HepG2 (cell line): Measurements from ENCODE around the gene SALL2. TPM values are rescaled to one million over a fixed set of nuclear protein-coding genes. Genes with fewer than 3 reads are reported as not detected.

Experiments
- CBX1 ChIP-seq: IDR thresholded peaks from one replicate; pipeline ENCODE4 v1.6.1; 2016; ENCODE audit warnings: antibody characterized with exemption, low read depth
- KAT2B ChIP-seq: fragments of 150-350 bp; IDR thresholded peaks from 2 replicates; pipeline ENCODE4 v1.6.1; 2014; ENCODE audit warnings: low read depth, low read length, borderline replicate concordance
- KLF16 ChIP-seq, 2 experiments: sonication (generic) in 1 of 2; formaldehyde crosslinking in 1 of 2; IDR thresholded peaks; 2 replicates each; pipeline versions ENCODE4 v1.6.1 to v1.8.0; 2016 to 2023; ENCODE audit warnings: missing genetic modification reagents in 2 of 2, missing compliant biosample characterization in 1 of 2
- STAG1 ChIP-seq: sonication (generic); formaldehyde crosslinking; IDR thresholded peaks from 2 replicates; pipeline ENCODE4 v1.4.0; 2020; ENCODE audit warnings: missing genetic modification reagents
- ZBTB21 ChIP-seq: sonication (generic); formaldehyde crosslinking; IDR thresholded peaks from 2 replicates; pipeline ENCODE4 v1.4.0; 2020; ENCODE audit warnings: missing genetic modification reagents
- ZKSCAN5 ChIP-seq: sonication (generic); formaldehyde crosslinking; IDR thresholded peaks from 2 replicates; pipeline ENCODE4 v1.5.1; 2020; ENCODE audit warnings: mild to moderate bottlenecking, missing genetic modification reagents
- polyA plus RNA-seq, 8 experiments: library from polyadenylated mRNA; depleted of rRNA in 3 of 8; stranded (reverse) in 7 of 8; unstranded in 1 of 8; fragments of >200 nt; fragmentation: Illumina TruSeq in 4 of 8; extraction: Trizol in 4 of 8; gene quantifications; 2 replicates each; pipeline versions ENCODE4 v1.2.1 to v1.2.3, GENCODE V29; 2011 to 2016; ENCODE audit warnings: low read depth in 4 of 8, missing spikeins in 1 of 8, mixed read lengths in 1 of 8; ENCODE audit not compliant: insufficient read depth in 1 of 8
- total RNA-seq, 5 experiments: library from RNA; depleted of rRNA; stranded (reverse); fragments of >200 nt; fragmentation: Illumina TruSeq; extraction: Trizol; gene quantifications; 2 replicates each; pipeline ENCODE4 v1.2.3, GENCODE V29; 2016; ENCODE audit warnings: low read depth in 1 of 5
- TF ChIP-seq, protein P1 (sequence below): sonication (generic); formaldehyde crosslinking; IDR thresholded peaks from 2 replicates; pipeline ENCODE4 v1.4.0; 2020; ENCODE audit warnings: missing genetic modification reagents
- TF ChIP-seq, protein P2 (sequence below), 2 experiments: sonication (generic) in 1 of 2; formaldehyde crosslinking in 1 of 2; IDR thresholded peaks; 2 replicates each; pipeline versions ENCODE4 v1.4.0 to v1.6.1; 2018 to 2020; ENCODE audit warnings: missing genetic modification reagents in 2 of 2, borderline replicate concordance in 1 of 2, low read depth in 1 of 2, mild to moderate bottlenecking in 1 of 2, missing biosample characterization in 1 of 2
- TF ChIP-seq, protein P3 (sequence below): sonication (generic); formaldehyde crosslinking; IDR thresholded peaks from 2 replicates; pipeline ENCODE4 v1.8.0; 2022; ENCODE audit warnings: mild to moderate bottlenecking, missing genetic modification reagents, moderate library complexity
- TF ChIP-seq, protein P4 (sequence below): IDR thresholded peaks from 2 replicates; pipeline ENCODE4 v1.6.1; 2012; ENCODE audit warnings: low read length, improper control_type of control experiment
- TF ChIP-seq, protein P5 (sequence below): IDR thresholded peaks from 2 replicates; pipeline ENCODE4 v1.6.1; 2018; ENCODE audit warnings: missing genetic modification reagents, mild to moderate bottlenecking, missing compliant biosample characterization

The SALL2 gene
- total and polyA plus RNA-seq, 2 of the 13 experiments (the other 11 are each of a cell fraction or from before 2014, with no cell fraction given) = 4.9 to 5.8 TPM

DNA sequence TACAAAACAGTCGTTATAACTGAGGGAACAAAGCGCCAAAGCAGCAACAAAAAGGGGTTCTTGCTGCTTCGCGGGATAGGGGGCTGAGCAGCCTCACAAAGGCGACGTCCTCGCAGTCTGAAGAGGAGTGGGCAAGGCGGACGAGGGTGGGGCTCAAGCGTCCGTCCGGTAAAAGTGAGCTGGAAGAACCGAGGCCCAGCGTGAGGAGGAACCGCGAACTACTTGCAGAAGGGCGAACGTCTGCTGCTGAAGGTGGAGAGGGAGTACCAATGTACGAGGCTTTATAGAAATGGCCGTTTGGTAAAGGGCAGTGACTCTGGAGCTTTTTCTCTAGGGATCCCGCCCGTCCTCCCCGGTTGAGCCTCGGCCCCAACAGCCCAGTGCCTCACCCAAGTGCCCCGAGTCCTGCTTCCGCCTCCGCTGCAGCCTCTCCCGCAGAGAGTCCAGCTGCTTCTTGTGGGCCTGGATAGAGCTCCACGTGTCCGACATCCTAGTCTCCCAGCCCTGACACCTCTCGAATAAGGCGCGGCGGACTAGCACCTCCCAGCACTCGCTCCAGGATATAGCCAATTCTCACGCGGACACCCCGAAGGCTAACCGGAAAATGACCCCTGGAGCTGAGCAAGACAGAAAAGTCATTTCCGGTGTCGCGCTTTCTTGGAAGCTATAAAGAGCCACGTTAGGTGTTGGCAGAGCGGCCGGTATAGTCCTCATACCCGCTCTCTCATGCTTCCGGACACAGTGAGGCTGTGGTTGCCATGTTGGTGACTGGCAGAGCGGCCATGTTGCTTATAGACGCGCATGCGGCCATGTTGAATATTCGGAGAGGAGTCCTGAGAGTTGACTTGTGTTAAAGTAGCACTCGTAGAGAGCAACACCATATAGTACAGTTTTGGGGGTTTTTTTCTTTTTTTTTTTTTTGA, 15.2 kb downstream of the SALL2 start, which contains the start of gene METTL3 (continued):
- TF ChIP-seq, protein P1, sequence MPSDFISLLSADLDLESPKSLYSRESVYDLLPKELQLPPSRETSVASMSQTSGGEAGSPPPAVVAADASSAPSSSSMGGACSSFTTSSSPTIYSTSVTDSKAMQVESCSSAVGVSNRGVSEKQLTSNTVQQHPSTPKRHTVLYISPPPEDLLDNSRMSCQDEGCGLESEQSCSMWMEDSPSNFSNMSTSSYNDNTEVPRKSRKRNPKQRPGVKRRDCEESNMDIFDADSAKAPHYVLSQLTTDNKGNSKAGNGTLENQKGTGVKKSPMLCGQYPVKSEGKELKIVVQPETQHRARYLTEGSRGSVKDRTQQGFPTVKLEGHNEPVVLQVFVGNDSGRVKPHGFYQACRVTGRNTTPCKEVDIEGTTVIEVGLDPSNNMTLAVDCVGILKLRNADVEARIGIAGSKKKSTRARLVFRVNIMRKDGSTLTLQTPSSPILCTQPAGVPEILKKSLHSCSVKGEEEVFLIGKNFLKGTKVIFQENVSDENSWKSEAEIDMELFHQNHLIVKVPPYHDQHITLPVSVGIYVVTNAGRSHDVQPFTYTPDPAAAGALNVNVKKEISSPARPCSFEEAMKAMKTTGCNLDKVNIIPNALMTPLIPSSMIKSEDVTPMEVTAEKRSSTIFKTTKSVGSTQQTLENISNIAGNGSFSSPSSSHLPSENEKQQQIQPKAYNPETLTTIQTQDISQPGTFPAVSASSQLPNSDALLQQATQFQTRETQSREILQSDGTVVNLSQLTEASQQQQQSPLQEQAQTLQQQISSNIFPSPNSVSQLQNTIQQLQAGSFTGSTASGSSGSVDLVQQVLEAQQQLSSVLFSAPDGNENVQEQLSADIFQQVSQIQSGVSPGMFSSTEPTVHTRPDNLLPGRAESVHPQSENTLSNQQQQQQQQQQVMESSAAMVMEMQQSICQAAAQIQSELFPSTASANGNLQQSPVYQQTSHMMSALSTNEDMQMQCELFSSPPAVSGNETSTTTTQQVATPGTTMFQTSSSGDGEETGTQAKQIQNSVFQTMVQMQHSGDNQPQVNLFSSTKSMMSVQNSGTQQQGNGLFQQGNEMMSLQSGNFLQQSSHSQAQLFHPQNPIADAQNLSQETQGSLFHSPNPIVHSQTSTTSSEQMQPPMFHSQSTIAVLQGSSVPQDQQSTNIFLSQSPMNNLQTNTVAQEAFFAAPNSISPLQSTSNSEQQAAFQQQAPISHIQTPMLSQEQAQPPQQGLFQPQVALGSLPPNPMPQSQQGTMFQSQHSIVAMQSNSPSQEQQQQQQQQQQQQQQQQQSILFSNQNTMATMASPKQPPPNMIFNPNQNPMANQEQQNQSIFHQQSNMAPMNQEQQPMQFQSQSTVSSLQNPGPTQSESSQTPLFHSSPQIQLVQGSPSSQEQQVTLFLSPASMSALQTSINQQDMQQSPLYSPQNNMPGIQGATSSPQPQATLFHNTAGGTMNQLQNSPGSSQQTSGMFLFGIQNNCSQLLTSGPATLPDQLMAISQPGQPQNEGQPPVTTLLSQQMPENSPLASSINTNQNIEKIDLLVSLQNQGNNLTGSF = peak; percentile 11; the same call in 1 of the 2 replicates
- TF ChIP-seq CBX1 (peak; percentile 96), STAG1 (no peak), KLF16 (CRISPR knock-in tag; IDR thresholded peaks at IDR 0.05) (peak; percentile 81 to 97; a peak in 3 of 4 replicates), ZBTB21 (CRISPR knock-in tag) (peak; percentile 84), KAT2B (no peak), ZKSCAN5 (no peak)
- TF ChIP-seq, protein P2, sequence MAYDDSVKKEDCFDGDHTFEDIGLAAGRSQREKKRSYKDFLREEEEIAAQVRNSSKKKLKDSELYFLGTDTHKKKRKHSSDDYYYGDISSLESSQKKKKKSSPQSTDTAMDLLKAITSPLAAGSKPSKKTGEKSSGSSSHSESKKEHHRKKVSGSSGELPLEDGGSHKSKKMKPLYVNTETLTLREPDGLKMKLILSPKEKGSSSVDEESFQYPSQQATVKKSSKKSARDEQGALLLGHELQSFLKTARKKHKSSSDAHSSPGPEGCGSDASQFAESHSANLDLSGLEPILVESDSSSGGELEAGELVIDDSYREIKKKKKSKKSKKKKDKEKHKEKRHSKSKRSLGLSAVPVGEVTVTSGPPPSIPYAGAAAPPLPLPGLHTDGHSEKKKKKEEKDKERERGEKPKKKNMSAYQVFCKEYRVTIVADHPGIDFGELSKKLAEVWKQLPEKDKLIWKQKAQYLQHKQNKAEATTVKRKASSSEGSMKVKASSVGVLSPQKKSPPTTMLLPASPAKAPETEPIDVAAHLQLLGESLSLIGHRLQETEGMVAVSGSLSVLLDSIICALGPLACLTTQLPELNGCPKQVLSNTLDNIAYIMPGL (CRISPR knock-in tag; IDR thresholded peaks at IDR 0.05; ENCODE audit: borderline replicate concordance in 1 of 2, low read depth in 1 of 2) = peak; percentile 68 to 91; a peak in 2 of 4 replicates
- TF ChIP-seq, protein P3, sequence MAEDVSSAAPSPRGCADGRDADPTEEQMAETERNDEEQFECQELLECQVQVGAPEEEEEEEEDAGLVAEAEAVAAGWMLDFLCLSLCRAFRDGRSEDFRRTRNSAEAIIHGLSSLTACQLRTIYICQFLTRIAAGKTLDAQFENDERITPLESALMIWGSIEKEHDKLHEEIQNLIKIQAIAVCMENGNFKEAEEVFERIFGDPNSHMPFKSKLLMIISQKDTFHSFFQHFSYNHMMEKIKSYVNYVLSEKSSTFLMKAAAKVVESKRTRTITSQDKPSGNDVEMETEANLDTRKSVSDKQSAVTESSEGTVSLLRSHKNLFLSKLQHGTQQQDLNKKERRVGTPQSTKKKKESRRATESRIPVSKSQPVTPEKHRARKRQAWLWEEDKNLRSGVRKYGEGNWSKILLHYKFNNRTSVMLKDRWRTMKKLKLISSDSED (CRISPR knock-in tag) = no peak
- TF ChIP-seq, protein P4, sequence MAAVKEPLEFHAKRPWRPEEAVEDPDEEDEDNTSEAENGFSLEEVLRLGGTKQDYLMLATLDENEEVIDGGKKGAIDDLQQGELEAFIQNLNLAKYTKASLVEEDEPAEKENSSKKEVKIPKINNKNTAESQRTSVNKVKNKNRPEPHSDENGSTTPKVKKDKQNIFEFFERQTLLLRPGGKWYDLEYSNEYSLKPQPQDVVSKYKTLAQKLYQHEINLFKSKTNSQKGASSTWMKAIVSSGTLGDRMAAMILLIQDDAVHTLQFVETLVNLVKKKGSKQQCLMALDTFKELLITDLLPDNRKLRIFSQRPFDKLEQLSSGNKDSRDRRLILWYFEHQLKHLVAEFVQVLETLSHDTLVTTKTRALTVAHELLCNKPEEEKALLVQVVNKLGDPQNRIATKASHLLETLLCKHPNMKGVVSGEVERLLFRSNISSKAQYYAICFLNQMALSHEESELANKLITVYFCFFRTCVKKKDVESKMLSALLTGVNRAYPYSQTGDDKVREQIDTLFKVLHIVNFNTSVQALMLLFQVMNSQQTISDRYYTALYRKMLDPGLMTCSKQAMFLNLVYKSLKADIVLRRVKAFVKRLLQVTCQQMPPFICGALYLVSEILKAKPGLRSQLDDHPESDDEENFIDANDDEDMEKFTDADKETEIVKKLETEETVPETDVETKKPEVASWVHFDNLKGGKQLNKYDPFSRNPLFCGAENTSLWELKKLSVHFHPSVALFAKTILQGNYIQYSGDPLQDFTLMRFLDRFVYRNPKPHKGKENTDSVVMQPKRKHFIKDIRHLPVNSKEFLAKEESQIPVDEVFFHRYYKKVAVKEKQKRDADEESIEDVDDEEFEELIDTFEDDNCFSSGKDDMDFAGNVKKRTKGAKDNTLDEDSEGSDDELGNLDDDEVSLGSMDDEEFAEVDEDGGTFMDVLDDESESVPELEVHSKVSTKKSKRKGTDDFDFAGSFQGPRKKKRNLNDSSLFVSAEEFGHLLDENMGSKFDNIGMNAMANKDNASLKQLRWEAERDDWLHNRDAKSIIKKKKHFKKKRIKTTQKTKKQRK = no peak
- TF ChIP-seq, protein P5, sequence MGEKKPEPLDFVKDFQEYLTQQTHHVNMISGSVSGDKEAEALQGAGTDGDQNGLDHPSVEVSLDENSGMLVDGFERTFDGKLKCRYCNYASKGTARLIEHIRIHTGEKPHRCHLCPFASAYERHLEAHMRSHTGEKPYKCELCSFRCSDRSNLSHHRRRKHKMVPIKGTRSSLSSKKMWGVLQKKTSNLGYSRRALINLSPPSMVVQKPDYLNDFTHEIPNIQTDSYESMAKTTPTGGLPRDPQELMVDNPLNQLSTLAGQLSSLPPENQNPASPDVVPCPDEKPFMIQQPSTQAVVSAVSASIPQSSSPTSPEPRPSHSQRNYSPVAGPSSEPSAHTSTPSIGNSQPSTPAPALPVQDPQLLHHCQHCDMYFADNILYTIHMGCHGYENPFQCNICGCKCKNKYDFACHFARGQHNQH (CRISPR knock-in tag) = peak; percentile 94; the same call in 1 of the 2 replicates
